ENCODE data around the gene SRRM2. TPM values are rescaled to one million over a fixed set of nuclear protein-coding genes. Genes with fewer than 3 reads are reported as not detected.

Gene SRRM2
- total RNA-seq, 1 donor from 2014 or later: 409 TPM

DNA sequence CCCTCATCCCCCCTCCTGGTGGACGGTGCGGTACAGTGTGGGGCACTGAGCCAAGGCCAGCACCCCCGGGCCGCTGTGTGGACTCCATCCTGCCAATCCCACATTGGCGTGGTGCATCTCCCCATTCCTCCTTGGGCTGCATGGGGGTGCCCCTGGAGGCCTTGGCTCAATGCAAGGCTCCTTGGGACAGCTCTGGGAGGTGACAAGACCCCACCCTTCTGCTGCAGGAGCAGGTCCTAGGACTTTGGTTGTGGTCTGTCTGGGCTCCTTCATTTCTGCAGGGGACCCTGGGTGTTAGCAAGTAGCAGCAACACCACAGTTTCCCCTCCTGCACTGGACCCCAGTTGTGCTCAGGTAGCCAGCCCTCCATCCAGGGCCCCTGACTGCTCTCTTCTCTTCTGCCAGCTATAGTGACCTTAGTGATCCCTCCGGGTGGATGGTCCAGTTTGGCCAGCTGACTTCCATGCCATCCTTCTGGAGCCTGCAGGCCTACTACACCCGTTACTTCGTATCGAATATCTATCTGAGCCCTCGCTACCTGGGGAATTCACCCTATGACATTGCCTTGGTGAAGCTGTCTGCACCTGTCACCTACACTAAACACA, 65.9 kb downstream of the SRRM2 start:
- no peak overlapping the region for H3K27ac ChIP-seq (ENCODE audit: low read depth, low read length)
- no peak overlapping the region for H3K4me2 ChIP-seq (ENCODE audit: low read length)
- Mint-ChIP-seq H3K27ac (ENCODE audit: unreplicated experiment) (no peak overlapping the region), H3K36me3 (ENCODE audit: low read depth, unreplicated experiment) (no peaks in the 10 kb centered on the region), H3K4me1 (ENCODE audit: low read depth, unreplicated experiment) (peaks cover 4% of the 10 kb centered on the region), H3K9me3 (ENCODE audit: unreplicated experiment) (no peaks in the 10 kb centered on the region), H3K4me3 (ENCODE audit: unreplicated experiment) (no peak overlapping the region), H3K27me3 (ENCODE audit: low read depth, unreplicated experiment) (peaks cover 15% of the 10 kb centered on the region)
- TF ChIP-seq EZH2 (IDR thresholded peaks at IDR 0.05; ENCODE audit: insufficient read depth, low read length): no peak
- no peak for TF ChIP-seq CTCF (IDR thresholded peaks at IDR 0.05; ENCODE audit: insufficient read depth, low read depth, low read length)
- no peaks in the 10 kb centered on the region for H3K9me3 ChIP-seq (ENCODE audit: insufficient read depth, low read depth, low read length)
- DNase-seq (ENCODE audit: low read depth): no peak
- no peaks in the 10 kb centered on the region for H3K4me1 ChIP-seq (ENCODE audit: insufficient read depth, low read length)
- H3K9ac ChIP-seq (ENCODE audit: low read length): no peak overlapping the region
- H4K20me1 ChIP-seq (ENCODE audit: insufficient read depth, low read length): no peaks in the 10 kb centered on the region
- H3K79me2 ChIP-seq (ENCODE audit: insufficient read depth, low read length): no peaks in the 10 kb centered on the region
- H2AFZ ChIP-seq (ENCODE audit: low read depth, low read length): no peak overlapping the region
- FAIRE-seq: no peak
- peaks cover 16% of the 10 kb centered on the region for H3K27me3 ChIP-seq (ENCODE audit: insufficient read depth, low read length)
- H3K36me3 ChIP-seq (ENCODE audit: insufficient read depth, low read length): no peaks in the 10 kb centered on the region
- no peak overlapping the region for H3K4me3 ChIP-seq (ENCODE audit: insufficient read depth, low read depth, low read length)

- no peaks in the 10 kb centered on the region for H3K36me3 ChIP-seq (ENCODE audit: insufficient read depth, low read length)
- Mint-ChIP-seq H3K36me3 (ENCODE audit: low read depth, unreplicated experiment) (no peaks in the 10 kb centered on the region), H3K4me1 (ENCODE audit: low read depth, unreplicated experiment) (peaks cover 4% of the 10 kb centered on the region), H3K27me3 (ENCODE audit: low read depth, unreplicated experiment) (peaks cover 15% of the 10 kb centered on the region), H3K27ac (ENCODE audit: unreplicated experiment) (no peak overlapping the region), H3K9me3 (ENCODE audit: unreplicated experiment) (no peaks in the 10 kb centered on the region), H3K4me3 (ENCODE audit: unreplicated experiment) (no peak overlapping the region)
- no peaks in the 10 kb centered on the region for H3K9me3 ChIP-seq (ENCODE audit: insufficient read depth, low read depth, low read length)
- H3K27me3 ChIP-seq (ENCODE audit: insufficient read depth, low read length): peaks cover 16% of the 10 kb centered on the region
- no peaks in the 10 kb centered on the region for H3K79me2 ChIP-seq (ENCODE audit: insufficient read depth, low read length)
- no peaks in the 10 kb centered on the region for H3K4me1 ChIP-seq (ENCODE audit: insufficient read depth, low read length)
- no peak for FAIRE-seq
- H4K20me1 ChIP-seq (ENCODE audit: insufficient read depth, low read length): no peaks in the 10 kb centered on the region
- H3K4me3 ChIP-seq (ENCODE audit: insufficient read depth, low read depth, low read length): no peak overlapping the region
- no peak for DNase-seq (ENCODE audit: low read depth)
- H2AFZ ChIP-seq (ENCODE audit: low read depth, low read length): no peak overlapping the region
- no peak overlapping the region for H3K27ac ChIP-seq (ENCODE audit: low read depth, low read length)
- no peak overlapping the region for H3K9ac ChIP-seq (ENCODE audit: low read length)
- TF ChIP-seq CTCF (IDR thresholded peaks at IDR 0.05; ENCODE audit: insufficient read depth, low read depth, low read length) (no peak), EZH2 (IDR thresholded peaks at IDR 0.05; ENCODE audit: insufficient read depth, low read length) (no peak)
- H3K4me2 ChIP-seq (ENCODE audit: low read length): no peak overlapping the region
Measured at GRCh38 chr16:2819179-2819938, 66.9 kb downstream of the SRRM2 start.
